ENCODE measurements around the gene ACVRL1. TPM values are rescaled to one million over a fixed set of nuclear protein-coding genes. Genes with fewer than 3 reads are reported as not detected.
"Not testable (repeated sequence)": the region's sequence is repeated elsewhere in the genome, so short reads cannot be mapped to it uniquely, and the experiment has no call there.

ACVRL1 gene
- total RNA-seq, 1 donor from 2014 or later: 0.78 TPM

GRCh38 chr12:51874000-51874399 is 33.3 kb upstream of the ACVRL1 start:
- DNase-seq (ENCODE audit: low read depth): no peak

DNA sequence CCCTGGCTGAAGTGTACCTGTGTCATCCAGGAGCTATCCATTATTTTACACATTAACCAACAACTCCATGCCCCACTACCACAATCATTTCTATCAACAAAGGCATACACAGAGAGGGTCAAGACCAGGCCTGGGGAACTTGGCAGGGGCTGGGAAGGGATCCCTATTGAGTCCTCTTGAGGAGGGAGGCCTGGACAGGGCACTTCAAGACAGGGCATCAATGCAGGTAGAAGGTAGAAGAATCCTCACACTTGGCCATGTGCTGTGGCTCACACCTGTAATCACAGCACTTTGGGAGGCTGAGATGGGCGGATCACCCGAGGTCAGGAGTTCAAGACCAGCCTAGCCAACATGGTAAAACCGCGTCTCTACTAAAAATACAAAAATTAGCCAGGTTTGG is 32.8 kb upstream of the ACVRL1 start:
- DNase-seq (ENCODE audit: low read depth): no peak

DNA sequence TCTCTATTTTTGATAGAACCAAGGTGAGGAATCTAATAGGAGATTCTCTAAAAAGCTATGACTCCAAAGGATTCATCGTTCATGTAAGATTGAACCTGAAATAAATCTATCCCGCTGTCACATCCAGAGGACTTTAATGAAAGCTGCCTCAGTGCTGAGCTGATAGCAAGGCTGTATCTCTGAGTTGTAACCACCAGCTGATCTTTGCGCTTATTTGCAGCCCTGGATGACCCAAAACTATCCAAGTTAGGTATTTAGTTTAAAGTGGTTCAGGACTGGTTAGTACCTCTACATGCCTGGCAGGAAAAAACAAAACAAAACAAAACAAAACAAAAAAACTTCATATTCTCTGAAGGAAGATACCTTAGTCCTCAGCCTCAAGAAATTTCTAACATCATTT is 28.2 kb upstream of the ACVRL1 start:
- DNase-seq (ENCODE audit: low read depth): no peak

- no peak for DNase-seq (ENCODE audit: low read depth)
These were observed 24.0 kb upstream of the ACVRL1 start for GRCh38 chr12:51883295-51883694.

GRCh38 chr12:51883998-51884675 is 23.2 kb upstream of the ACVRL1 start:
- DNase-seq (ENCODE audit: low read depth): no peak

DNA sequence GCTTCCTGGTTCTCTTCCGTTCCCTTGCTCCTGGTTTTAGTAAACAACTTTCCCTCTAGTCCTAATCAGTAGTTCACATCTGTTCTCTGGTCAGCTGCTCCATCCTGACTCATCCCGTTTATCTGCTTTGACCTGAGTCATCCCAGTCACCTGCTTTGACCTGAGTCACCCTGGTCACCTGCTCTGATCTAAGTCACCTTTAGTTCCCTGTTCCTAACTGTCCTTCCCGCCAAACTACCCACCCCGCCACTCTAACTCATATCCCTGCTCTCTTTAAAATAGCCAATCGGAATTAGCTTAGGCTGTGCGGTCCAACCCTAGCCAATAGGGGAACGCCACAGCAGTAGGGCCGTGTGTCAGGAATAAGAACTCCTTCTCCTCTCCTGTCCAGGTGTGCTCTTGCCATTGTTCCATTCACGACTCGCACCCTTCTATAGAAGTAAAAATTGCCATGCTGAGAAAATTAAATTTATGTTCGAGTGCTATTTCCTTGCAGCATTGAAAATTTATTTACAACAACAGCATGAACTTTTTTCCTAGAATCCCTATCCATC is 22.6 kb upstream of the ACVRL1 start:
- peak; percentile 61 for DNase-seq (ENCODE audit: low read depth)

DNA sequence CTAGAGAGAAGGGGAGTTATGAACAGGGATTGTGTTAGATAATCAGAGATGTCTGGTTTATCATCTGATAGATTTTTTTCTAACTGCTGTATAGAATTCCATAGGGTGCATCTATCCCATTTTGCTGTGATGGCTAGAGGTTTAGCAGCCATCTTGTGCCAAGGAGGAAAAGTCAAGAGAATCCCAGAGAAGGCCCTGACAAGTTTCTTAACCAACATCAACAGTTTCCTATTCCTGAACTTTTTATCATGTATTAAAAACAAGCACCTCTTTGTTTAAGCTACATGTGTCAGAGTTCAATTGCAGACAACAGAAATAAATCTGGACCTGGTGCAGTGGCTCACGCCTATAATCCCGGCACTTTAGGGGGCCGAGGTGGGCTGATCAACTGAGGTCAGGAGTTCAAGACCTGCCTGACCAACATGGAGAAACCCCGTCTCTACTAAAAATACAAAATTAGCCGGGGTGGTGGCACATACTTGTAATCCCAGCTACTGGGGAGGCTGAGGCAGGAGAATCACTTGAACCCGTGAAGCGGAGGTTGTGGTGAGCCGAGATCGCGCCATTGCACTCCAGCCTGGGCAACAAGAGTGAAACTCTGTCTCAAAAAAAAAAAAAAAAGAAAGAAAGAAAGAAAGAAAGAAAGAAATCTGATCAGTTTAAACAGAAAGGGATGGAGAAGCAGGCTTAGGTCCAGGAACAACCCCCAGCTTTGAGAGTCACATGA is 21.8 kb upstream of the ACVRL1 start:
- not testable (repeated sequence) for DNase-seq (ENCODE audit: low read depth)

DNA sequence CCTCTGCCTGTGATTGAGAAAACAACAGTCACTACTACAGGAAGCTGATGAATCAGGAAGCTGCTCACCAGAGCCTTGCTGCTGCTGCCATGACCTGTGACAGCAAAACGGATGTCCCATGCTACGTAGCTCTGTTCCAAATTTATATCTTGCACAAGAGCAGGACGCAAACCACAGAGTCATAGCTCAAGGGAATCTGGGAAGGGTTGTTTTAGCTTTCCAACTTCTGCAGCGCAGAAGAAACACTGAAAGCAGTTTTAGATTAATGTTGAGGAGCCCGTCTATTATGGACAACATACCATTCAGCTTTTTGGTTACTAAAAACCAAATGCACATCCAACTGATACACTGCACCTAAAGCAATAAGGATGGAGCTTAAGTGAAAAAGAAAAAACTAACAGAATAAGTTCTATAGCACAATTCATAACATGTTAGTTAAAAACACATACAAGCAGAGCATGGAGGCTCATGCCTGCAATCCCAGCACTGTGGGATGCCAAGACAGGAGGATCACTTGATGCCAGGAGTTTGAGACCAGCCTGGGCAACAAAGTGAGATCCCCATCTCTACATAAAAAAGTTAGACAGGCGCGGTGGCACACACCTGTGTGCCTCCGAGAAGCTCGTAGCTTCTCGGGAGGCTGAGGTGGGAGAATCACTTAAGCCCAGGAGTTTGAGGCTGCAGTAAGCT is 21.1 kb upstream of the ACVRL1 start:
- DNase-seq (ENCODE audit: low read depth): peak; percentile 75

DNA sequence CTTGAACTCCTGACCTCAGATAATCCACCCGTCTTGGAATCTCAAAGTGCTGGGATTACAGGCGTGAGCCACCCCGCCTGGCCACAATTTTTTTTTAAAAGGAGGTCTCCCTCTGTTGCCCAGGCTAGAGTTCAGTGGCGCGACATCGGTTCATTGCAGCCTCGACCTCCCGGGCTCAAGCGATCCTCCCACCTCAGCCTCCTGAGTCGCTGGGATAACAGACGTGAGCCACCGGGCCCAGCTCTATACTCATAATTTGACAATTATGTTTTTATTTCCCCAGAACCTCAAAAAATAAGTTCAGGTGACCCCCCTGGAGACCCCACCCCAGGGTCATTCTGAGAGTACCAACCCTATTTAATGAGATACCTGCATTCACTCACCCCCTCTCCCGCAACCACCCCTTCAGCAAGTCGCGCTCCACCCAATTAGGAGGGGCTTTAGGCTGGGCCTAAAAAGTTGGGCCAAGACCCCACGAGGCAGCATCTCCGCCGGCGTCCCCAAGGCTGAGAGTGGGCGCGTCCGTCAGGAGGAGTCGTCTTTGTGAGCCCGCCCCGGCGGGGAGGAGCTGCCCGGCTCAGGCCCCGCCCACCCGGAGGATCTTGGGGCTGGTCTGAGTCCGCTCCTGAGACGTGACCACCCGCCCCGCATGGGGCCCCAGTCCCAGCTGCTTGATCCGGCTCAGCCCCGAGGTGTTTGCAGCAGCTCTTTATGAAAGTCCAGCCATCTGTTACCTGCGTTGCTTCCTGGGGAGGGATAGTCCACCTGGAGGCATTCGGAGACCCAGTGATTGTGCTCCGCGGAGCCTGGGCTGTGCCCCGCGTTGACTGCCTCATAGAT is 19.6 kb upstream of the ACVRL1 start, which contains the start of gene ANKRD33:
Gene ANKRD33 (plus strand): TSS at position 628 of the 840 bp plus-strand sequence. CDS start 84 bp downstream, at position 712.
- DNase-seq (ENCODE audit: low read depth): no peak

- no peak for DNase-seq (ENCODE audit: low read depth)
These were observed 18.7 kb upstream of the ACVRL1 start for GRCh38 chr12:51888316-51889215.

DNA sequence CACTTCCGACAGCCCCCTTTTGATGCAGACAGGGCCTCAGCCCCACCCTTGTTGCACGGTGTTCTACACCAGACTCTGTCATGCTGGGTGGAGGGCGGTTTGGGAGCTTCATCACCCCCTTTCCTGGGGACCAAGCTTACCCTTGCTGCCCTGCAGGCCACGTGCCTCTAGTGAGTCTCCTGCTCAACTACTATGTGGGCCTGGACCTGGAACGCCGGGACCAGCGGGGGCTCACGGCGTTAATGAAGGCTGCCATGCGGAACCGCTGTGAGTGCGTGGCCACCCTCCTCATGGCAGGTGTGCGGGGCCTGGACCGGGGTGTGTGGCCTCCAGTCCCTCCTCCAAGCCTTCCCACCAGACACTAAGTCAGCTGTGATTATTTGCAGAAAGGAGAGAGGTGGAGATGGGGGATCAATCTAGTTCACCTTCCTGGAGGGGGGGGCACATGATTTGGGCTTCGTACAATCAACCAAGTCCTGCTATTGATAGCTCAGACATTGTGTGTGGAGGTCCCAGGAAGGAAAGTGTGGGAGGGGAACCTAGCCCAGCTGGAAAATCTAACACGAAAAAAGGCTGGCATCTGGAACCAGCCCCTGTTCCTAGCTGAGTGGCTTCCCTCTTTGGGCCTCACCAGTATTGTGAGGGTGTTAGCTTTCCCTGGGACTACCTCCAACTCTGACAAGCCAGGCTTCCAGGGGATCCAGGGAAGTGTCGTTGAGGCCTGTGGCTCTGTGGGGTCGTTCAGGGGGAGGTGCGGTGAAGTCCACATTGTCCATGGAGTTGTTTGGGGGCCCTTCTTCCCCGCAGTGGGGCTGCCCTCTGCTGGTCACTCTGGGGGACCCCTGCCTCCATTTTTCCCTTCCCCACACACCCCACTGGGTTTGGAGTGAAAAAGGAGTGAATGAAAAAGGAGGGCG is 17.8 kb upstream of the ACVRL1 start:
- DNase-seq (ENCODE audit: low read depth): no peak

DNA sequence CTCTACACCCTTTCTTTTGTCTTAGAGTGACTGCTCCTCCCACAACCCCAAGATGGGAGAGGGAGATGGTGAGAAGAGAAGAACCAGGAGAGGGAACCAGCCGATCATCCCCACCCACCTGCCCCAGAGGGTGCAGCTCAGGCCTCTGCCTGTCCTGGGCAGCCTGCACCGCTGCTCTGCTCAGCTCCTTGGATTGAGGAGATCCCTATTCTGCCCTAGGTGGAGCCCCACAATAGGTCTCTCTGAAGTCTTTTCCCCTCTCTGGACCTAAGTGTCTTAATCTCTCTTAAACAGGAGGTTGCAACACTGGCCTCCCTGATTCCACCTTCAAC is 17.2 kb upstream of the ACVRL1 start:
- no peak for DNase-seq (ENCODE audit: low read depth)

- DNase-seq (ENCODE audit: low read depth): no peak
These were observed 16.7 kb upstream of the ACVRL1 start for GRCh38 chr12:51890511-51891171.

- DNase-seq (ENCODE audit: low read depth): peak; percentile 28
These were observed 15.5 kb upstream of the ACVRL1 start for GRCh38 chr12:51891843-51892242.

DNA sequence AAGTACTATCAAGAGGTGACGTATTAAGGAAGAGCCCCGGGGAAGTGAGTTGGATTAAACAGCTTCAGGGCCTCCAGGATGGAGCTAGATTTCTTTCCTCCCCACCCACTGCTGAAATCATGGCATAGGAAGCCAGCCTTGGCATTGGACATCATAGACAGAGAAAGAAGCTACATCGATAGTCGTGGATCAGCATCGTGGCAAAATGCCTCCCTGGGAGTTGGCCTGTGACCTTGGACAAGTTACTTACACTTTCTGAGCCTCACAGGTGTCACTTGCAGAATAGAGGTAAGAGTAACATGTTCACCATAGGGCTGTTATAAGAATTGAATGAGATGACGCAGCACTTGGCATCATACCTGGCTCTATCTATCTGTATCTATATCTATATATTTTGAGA is 13.5 kb upstream of the ACVRL1 start:
- DNase-seq (ENCODE audit: low read depth): no peak

DNA sequence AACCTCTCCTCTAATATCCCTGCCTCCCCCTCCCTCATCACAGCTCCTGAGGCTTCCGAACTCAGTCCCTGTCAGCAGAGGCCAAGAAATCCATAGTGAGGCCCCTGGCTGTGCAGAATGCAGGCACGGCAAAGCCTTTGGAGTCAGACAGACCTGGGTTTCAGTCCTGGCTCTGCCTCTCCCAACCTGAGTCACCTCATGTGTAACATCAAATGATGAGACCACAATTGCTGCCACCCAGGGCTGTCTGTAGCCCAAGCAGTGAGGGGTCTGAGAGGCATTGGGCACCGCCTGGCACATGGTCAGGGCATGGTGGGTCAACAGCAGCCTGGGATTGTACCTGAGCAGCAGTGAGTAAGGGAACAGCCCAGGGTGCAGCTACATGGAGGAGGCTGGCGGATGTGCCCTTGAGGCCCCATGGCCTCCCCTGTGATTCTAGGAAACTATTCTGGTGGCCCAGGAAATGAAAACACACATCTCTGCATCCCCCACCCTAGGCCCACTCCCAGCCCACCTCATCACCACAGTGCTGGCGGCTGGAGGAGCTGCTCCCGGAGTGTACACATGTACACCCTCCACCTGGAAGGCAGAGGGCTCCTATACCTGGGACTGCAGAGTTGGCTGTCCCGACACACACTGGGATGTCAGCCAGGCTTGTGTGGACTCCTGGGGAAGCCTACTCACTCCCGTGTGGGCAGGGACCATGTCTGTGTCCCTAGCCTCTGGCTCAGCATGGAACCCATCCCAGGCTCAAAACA is 11.7 kb upstream of the ACVRL1 start:
- no peak for DNase-seq (ENCODE audit: low read depth)

GRCh38 chr12:51896236-51896635 is 11.1 kb upstream of the ACVRL1 start:
- no peak for DNase-seq (ENCODE audit: low read depth)

- DNase-seq (ENCODE audit: low read depth): no peak
These were observed 10.1 kb upstream of the ACVRL1 start for GRCh38 chr12:51897181-51897580.
